ENCODE results near the gene GNL3.
A peak's percentile ranks its signal among the peaks of the same experiment; 100 is the strongest.

Gene GNL3

DNA sequence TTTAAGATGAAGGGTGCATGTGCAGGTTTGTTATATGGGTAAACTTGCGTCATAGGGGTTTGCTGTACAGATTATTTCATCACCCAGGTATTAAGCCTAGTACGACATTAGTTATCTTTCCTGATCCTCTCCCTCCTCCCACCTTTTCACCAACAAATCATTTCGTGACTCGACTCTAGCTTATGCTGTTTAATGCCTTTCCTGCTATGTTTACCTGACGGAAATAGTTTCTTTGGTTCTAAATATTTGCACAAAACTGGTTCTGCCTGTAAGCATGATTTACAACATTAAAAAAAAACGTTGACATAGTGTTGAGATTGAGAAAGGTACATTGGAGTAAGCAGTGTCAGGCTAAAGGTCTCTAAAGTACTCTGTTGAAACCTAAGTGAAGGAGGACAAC lies 2.4 kb downstream of the GNL3 start:
- DNase-seq: no peak

DNA sequence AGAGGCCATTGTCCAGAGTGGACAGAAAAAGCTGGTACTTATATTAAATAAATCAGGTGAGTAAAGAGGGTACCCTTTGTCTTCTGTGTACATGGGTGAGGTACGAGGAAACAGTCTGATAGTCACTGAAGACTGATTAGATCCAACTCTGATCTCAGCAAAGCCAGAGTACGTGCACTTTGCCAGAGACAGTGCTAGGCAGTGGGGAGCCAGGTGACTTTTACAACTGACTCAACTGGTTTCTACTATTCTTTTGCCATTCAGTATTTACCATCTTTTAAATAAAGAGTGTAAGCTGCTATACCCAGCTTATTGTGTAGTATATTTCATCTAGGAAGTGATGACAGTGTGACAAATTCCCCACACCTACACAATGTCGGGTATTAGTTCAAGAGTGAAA lies 3.3 kb downstream of the GNL3 start:
- no peak for DNase-seq

DNA sequence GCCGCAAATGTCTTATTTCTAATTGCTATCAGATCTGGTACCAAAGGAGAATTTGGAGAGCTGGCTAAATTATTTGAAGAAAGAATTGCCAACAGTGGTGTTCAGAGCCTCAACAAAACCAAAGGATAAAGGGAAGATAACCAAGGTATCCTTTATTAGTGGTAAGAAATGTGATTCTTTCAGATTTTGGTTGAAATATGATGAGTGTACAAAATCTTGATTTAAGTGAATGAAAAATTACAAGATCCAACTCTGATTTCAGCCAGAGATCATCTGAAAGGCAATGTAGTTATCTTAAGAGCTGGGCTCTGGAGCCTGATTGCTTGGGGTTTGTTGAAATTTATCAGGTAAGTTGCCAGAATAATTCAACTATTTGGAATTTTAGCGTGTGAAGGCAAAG lies 4.7 kb downstream of the GNL3 start:
- no peak for DNase-seq

DNA sequence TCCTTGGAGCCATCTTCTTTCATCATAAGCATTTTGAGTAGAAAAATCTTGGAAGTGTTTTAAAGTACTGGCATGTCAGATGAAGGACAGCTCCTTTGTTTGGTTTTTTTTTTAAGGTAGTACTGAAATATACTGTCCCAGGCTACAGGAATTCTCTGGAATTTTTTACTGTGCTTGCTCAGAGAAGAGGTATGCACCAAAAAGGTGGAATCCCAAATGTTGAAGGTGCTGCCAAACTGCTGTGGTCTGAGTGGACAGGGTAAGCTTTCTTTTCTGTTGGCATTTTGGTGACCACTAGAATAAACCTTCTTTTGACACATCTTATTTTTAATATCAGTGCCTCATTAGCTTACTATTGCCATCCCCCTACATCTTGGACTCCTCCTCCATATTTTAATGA lies 7.2 kb downstream of the GNL3 start:
- no peak for DNase-seq

GRCh38 chr3:52694528-52695189 lies 8.8 kb downstream of the GNL3 start:
- DNase-seq: no peak

GRCh38 chr3:52695798-52696671 lies 10.2 kb downstream of the GNL3 start:
- no peak for DNase-seq

DNA sequence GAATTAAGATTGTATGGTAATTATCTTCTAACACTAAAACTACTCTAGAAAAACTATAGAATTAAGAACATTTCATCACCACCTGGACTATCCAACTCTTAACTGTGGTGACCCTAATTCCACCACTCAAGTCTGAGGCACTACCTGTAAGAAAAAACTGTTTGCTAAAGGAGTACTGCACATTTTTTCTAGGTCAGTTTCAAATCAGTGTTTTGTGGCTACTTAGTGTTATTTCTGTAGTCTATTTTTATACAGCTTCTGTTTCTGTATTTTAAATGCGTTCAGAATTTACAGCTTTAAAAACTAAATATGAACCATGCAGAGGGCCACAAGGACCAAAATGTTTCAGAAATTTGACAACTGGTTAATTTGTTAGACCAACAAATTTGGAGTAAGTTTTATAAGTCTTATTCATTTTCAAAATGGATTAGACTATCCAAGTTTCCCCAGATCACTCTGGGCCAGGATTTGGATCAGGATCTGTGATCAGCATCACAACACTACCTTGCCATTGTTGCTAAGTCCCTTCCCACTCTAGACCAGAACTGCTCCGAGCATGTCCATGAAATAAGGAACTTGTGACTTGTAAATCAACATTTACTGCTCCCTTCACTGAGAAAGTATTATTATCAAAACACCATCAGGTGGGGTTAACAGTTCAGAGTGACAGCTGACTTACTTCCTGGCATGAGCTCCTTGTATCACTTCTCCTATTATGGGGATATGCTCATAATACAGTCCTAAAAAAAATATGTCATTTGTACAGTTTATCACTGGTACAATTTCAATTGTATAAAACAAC lies 11.2 kb downstream of the GNL3 start:
- DNase-seq: no peak

- DNase-seq: no peak
These were observed 11.8 kb downstream of the GNL3 start for GRCh38 chr3:52697632-52697965.

DNA sequence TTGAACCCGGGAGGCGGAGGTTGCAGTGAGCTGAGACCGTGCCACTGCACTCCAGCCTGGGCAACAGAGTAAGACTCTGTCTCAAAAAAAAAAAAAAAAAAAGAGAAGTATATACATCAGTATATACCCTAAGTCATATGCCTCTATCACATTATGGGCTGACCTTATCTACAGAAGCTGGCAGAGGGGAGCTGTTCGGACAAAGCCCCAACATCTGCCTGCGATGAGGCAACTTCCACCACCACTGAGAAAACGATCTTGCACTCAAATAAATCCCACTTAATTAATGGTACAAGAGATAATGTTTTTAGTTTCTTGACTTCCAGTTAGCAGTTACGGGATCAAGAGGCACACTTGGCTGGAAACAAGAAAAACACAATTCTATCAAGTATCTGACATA lies 17.5 kb downstream of the GNL3 start:
- DNase-seq: no peak

- DNase-seq: peak in 2 of 14 donors; percentile 23 to 44
These were observed 19.0 kb downstream of the GNL3 start for GRCh38 chr3:52704611-52705437.

DNA sequence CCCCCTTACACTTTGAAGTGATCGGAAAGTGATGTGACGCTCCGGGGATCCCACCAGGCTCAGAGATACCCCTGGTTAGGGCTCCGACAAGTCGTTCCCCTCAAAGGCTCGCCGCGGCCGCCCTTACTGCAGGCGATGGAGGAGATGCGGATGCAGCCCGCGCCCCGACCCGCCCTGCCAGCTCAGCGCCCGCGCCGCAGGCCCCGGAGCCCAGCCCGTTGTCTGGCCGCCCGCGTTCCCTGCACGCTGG lies 19.5 kb downstream of the GNL3 start:
- no peak for DNase-seq

DNA sequence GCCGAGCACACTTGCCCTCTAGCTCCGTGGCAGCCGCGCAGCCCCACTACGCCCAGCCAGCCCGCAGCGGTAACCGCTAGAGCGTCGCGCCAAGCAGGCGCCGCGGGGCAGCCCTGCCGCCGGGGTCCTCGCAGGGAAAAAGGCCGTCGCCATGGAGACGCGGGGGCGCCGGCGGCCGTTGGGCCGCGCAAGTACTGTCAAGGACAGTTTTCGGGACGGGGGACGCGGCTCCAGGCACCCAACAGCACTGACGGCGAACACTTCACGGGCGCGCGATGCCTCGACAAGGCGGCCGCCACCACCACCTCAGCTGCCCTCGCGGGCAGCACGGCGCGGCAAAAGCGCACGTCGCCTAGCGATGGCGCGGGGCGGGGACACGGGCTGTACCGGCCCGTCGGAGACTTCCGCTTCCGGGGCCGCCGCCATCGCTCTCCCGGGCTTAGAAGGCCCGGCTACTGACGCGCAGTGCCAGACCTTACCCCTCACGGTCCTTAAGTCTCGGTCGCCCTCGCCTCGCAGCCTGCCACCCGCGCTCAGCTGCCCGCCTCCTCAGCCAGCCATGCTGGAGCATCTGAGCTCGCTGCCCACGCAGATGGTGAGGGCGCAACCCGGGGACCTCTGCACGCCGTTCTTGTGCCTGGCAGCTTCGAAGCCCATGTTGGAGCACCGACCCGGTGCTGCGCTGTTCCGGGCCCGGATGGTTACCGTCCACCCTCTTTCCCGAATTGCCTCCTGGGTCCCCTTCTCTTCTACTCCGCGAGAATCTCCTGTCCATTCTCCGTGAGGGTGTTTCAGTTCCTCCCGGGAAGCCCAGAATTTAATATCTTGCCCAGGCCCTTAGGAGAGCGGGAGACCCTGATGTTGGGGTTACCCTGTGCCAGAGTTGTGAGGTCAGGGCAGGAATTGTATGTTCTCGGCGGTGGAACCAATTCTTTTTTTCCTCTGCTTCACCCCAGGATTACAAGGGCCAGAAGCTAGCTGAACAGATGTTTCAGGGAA lies 20.2 kb downstream of the GNL3 start, which contains the start of the genes GLT8D1 and SPCS1:
TSS of gene GLT8D1 (minus strand) at position 104 of the 999 bp plus-strand sequence. CDS start 5,331 bp downstream, outside the sequence.
TSS of gene SPCS1 (plus strand) at position 419 of the 999 bp plus-strand sequence. CDS start at position 560, 141 bp downstream.
- peak; percentile 50 to 98 (median 91) for DNase-seq

GRCh38 chr3:52707585-52707984 lies 21.8 kb downstream of the GNL3 start:
- DNase-seq: no peak

DNA sequence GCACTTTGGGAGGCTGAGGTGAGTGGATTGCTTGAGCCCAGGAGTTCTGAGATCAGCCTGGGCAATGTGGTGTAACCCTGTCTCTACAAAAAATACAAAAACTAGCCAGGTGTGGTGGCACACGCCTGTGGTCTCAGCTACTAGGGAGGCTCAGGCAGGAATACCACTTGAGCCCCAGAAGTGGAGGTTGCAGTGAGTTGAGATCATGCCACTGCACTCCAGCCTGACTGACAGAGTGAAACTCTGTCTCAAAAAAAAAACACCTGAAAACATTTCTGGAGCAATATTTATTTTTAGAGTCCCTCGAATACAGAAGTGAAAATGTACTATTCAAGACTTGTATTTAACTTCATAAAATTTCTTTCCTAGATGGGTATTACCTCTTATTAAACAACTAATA lies 24.7 kb downstream of the GNL3 start:
- no peak for DNase-seq

DNA sequence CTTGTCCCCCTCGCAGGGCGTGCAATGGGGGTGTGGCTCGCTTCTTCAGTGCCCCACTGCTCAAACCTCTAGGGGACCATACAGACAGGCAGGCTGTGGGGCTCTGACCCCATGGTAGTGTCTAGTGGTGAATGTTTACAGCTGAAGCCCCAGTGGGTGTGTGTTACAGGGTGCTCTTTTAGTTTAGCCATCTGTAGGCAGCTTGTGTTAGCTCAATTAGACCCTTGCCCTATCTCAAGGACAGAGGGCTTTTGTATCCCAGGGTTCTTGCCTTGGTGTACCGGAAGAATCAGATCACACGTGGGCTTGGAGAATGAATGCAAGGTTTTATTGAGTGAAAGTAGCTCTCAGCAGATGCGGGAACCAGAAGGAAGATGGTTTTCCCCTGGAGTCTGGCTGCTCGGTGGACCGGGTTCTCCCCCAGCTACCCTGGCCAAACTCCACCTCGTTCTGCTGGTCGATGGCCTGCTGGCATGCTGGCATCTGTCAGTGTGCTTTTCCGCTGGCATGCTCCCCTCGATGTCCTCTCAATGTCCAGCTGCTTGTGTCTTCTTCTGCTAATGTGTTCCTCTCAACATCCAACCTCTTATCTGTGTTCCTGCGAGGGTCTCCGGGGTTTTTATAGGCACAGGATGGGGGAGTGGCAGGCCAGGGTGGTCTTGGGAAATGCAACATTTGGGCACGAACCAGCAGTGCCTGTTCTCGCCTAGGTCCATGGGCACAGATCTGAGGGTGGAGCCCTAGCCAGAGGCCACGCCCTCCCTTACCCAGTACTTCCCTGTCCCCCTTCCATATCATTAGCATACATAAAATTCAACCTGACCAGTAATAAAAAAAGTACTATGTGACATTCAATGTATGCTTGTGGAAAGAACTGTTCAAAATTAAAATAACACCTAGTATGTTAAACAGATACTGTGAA lies 26.7 kb downstream of the GNL3 start:
- DNase-seq: no peak

DNA sequence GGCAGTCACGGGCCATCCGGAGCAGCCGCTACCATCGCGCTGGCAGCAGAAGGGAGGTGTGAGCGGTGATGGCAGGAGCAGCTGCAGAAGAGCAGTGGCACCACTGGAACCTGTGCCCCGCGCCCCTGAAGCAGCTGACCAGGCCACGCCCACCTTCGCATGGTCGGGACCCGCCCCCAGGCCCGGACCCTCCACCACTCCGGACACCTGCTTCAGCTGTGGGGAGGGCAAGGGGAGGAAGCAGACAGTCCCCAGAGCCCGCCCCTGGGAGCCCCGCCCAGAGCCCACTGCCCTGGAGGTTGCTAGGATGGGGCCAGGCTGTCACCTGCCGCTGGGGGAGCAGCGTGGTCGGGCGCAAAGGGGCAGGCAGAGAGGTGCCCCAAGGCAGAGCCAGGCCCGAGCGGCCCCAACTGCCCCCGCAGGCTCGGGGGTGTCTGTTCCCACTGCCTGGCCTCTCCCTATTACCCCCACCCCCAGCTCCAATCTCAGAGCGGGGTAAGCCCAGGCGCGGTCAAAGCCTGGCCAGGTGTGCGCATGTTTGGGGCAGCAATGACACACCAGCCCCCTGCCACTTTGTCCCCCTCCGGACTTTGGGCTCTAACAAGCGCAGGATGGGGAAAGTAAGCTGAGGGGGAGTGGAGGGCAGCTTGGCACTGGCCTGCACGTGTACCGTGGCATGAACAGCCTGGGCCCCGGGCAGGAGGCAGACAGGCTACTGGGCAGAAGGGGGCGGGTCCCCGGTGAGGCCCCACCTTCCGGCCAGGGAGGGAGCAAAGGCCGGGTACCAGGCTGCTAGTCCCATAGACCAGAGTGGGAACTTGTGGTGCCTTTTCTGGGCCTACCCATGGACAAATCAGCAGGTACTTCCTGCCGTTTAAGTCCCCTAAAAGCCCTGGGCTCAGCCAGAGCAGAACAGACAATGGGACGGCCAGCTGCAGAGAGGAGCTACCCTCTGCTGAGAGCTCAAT lies 28.8 kb downstream of the GNL3 start:
- DNase-seq: no peak

- DNase-seq: no peak
These were observed 30.0 kb downstream of the GNL3 start for GRCh38 chr3:52715714-52716305.

GRCh38 chr3:52719618-52720017 lies 33.8 kb downstream of the GNL3 start:
- DNase-seq: no peak
